Retinal pigment epithelial cell (primary cell): ENCODE data around the gene PROSER2.

ENCODE experiments used
- DNase-seq: peaks from one replicate; pipeline ENCODE4 v3.0.0-alpha.2; 2010; ENCODE audit warnings: low read depth
- H3K4me3 ChIP-seq: 2 replicates; pipeline ENCODE4 v1.5.1; 2011; ENCODE audit warnings: mild to moderate bottlenecking, low read length, control low read depth, moderate library complexity
- CTCF ChIP-seq: conservative IDR thresholded peaks from 2 replicates; pipeline ENCODE4 v1.5.1; 2011; ENCODE audit warnings: low read depth, low read length, control low read depth, inconsistent platforms

The PROSER2 gene

GRCh38 chr10:11795101-11795920, 27.8 kb upstream of the PROSER2 start:
- TF ChIP-seq CTCF: no peak
- no peak for DNase-seq
- no peak overlapping the region for H3K4me3 ChIP-seq

- no peak overlapping the region for H3K4me3 ChIP-seq
- no peak for TF ChIP-seq CTCF
- DNase-seq: no peak
These were observed 26.7 kb upstream of the PROSER2 start for GRCh38 chr10:11796474-11796873.

- TF ChIP-seq CTCF: no peak
- no peak overlapping the region for H3K4me3 ChIP-seq
- no peak for DNase-seq
These were observed 25.9 kb upstream of the PROSER2 start for GRCh38 chr10:11797281-11797680.

GRCh38 chr10:11797847-11798633, 25.1 kb upstream of the PROSER2 start:
- H3K4me3 ChIP-seq: no peak overlapping the region
- no peak for TF ChIP-seq CTCF
- DNase-seq: no peak

- peak; percentile 82 for DNase-seq
- no peak for TF ChIP-seq CTCF
- no peak overlapping the region for H3K4me3 ChIP-seq
These were observed 24.1 kb upstream of the PROSER2 start for GRCh38 chr10:11798845-11799735.

GRCh38 chr10:11799736-11800080, 23.4 kb upstream of the PROSER2 start:
- no peak for TF ChIP-seq CTCF
- DNase-seq: no peak
- H3K4me3 ChIP-seq: no peak overlapping the region
